ENCODE data around the gene ATG9B. TPM values are rescaled to one million over a fixed set of nuclear protein-coding genes. Genes with fewer than 3 reads are reported as not detected.

The ATG9B gene
- total and polyA plus RNA-seq, 9 of the 15 experiments (the other 6 are each of a cell fraction or from before 2014, with no cell fraction given) = 0.29 to 8.0 (median 2.1) TPM

GRCh38 chr7:151057989-151058780, 33.9 kb upstream of the ATG9B start (continued):
- TF ChIP-seq MLLT1 (IDR thresholded peaks at IDR 0.05) = peak in 1 of 2 experiments; percentile 65; a peak in 1 of 4 replicates
- no peak for TF ChIP-seq ZNF224 (CRISPR knock-in tag; IDR thresholded peaks at IDR 0.05)
- TF ChIP-seq, protein P1, sequence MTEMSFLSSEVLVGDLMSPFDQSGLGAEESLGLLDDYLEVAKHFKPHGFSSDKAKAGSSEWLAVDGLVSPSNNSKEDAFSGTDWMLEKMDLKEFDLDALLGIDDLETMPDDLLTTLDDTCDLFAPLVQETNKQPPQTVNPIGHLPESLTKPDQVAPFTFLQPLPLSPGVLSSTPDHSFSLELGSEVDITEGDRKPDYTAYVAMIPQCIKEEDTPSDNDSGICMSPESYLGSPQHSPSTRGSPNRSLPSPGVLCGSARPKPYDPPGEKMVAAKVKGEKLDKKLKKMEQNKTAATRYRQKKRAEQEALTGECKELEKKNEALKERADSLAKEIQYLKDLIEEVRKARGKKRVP (CRISPR knock-in tag; IDR thresholded peaks at IDR 0.05) = no peak
- TF ChIP-seq LEF1 (IDR thresholded peaks at IDR 0.05) = peak; percentile 45
- TF ChIP-seq, protein P2, sequence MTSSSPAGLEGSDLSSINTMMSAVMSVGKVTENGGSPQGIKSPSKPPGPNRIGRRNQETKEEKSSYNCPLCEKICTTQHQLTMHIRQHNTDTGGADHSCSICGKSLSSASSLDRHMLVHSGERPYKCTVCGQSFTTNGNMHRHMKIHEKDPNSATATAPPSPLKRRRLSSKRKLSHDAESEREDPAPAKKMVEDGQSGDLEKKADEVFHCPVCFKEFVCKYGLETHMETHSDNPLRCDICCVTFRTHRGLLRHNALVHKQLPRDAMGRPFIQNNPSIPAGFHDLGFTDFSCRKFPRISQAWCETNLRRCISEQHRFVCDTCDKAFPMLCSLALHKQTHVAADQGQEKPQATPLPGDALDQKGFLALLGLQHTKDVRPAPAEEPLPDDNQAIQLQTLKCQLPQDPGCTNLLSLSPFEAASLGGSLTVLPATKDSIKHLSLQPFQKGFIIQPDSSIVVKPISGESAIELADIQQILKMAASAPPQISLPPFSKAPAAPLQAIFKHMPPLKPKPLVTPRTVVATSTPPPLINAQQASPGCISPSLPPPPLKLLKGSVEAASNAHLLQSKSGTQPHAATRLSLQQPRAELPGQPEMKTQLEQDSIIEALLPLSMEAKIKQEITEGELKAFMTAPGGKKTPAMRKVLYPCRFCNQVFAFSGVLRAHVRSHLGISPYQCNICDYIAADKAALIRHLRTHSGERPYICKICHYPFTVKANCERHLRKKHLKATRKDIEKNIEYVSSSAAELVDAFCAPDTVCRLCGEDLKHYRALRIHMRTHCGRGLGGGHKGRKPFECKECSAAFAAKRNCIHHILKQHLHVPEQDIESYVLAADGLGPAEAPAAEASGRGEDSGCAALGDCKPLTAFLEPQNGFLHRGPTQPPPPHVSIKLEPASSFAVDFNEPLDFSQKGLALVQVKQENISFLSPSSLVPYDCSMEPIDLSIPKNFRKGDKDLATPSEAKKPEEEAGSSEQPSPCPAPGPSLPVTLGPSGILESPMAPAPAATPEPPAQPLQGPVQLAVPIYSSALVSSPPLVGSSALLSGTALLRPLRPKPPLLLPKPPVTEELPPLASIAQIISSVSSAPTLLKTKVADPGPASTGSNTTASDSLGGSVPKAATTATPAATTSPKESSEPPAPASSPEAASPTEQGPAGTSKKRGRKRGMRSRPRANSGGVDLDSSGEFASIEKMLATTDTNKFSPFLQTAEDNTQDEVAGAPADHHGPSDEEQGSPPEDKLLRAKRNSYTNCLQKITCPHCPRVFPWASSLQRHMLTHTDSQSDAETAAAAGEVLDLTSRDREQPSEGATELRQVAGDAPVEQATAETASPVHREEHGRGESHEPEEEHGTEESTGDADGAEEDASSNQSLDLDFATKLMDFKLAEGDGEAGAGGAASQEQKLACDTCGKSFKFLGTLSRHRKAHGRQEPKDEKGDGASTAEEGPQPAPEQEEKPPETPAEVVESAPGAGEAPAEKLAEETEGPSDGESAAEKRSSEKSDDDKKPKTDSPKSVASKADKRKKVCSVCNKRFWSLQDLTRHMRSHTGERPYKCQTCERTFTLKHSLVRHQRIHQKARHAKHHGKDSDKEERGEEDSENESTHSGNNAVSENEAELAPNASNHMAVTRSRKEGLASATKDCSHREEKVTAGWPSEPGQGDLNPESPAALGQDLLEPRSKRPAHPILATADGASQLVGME (CRISPR knock-in tag; IDR thresholded peaks at IDR 0.05) = 0 out of 2 replicates have a peak, but pooled peaks have one; percentile 35
- TF ChIP-seq ADNP (tag; IDR thresholded peaks at IDR 0.05) = no peak
- peak; percentile 80 for TF ChIP-seq L3MBTL2 (IDR thresholded peaks at IDR 0.05)
- TF ChIP-seq, protein P3, sequence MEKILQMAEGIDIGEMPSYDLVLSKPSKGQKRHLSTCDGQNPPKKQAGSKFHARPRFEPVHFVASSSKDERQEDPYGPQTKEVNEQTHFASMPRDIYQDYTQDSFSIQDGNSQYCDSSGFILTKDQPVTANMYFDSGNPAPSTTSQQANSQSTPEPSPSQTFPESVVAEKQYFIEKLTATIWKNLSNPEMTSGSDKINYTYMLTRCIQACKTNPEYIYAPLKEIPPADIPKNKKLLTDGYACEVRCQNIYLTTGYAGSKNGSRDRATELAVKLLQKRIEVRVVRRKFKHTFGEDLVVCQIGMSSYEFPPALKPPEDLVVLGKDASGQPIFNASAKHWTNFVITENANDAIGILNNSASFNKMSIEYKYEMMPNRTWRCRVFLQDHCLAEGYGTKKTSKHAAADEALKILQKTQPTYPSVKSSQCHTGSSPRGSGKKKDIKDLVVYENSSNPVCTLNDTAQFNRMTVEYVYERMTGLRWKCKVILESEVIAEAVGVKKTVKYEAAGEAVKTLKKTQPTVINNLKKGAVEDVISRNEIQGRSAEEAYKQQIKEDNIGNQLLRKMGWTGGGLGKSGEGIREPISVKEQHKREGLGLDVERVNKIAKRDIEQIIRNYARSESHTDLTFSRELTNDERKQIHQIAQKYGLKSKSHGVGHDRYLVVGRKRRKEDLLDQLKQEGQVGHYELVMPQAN (IDR thresholded peaks at IDR 0.05; ENCODE audit: borderline replicate concordance) = peak; percentile 92
- TF ChIP-seq, protein P4, sequence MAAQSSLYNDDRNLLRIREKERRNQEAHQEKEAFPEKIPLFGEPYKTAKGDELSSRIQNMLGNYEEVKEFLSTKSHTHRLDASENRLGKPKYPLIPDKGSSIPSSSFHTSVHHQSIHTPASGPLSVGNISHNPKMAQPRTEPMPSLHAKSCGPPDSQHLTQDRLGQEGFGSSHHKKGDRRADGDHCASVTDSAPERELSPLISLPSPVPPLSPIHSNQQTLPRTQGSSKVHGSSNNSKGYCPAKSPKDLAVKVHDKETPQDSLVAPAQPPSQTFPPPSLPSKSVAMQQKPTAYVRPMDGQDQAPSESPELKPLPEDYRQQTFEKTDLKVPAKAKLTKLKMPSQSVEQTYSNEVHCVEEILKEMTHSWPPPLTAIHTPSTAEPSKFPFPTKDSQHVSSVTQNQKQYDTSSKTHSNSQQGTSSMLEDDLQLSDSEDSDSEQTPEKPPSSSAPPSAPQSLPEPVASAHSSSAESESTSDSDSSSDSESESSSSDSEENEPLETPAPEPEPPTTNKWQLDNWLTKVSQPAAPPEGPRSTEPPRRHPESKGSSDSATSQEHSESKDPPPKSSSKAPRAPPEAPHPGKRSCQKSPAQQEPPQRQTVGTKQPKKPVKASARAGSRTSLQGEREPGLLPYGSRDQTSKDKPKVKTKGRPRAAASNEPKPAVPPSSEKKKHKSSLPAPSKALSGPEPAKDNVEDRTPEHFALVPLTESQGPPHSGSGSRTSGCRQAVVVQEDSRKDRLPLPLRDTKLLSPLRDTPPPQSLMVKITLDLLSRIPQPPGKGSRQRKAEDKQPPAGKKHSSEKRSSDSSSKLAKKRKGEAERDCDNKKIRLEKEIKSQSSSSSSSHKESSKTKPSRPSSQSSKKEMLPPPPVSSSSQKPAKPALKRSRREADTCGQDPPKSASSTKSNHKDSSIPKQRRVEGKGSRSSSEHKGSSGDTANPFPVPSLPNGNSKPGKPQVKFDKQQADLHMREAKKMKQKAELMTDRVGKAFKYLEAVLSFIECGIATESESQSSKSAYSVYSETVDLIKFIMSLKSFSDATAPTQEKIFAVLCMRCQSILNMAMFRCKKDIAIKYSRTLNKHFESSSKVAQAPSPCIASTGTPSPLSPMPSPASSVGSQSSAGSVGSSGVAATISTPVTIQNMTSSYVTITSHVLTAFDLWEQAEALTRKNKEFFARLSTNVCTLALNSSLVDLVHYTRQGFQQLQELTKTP (IDR thresholded peaks at IDR 0.05; ENCODE audit: low read depth in 1 of 2, partially characterized antibody in 2 of 2) = peak in 1 of 2 experiments; percentile 100
- TF ChIP-seq SMARCB1 (IDR thresholded peaks at IDR 0.05; ENCODE audit: insufficient read length, low read depth) = no peak
- peak; percentile 84 for TF ChIP-seq CREB1 (IDR thresholded peaks at IDR 0.05)
- TF ChIP-seq CREB1 (CRISPR knock-in tag; IDR thresholded peaks at IDR 0.05) = peak; percentile 92
- peak; percentile 38; the same call in 1 of the 2 replicates for TF ChIP-seq CBFA2T3 (IDR thresholded peaks at IDR 0.05)
